GM10847 (cell line): ENCODE results near the gene GAP43.

Experiments used
- POLR2A ChIP-seq: IDR thresholded peaks from 2 replicates; pipeline ENCODE4 v1.6.1; 2011; ENCODE audit not compliant: insufficient read length; ENCODE audit errors: extremely low read depth

Gene GAP43, protein sequence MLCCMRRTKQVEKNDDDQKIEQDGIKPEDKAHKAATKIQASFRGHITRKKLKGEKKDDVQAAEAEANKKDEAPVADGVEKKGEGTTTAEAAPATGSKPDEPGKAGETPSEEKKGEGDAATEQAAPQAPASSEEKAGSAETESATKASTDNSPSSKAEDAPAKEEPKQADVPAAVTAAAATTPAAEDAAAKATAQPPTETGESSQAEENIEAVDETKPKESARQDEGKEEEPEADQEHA

DNA sequence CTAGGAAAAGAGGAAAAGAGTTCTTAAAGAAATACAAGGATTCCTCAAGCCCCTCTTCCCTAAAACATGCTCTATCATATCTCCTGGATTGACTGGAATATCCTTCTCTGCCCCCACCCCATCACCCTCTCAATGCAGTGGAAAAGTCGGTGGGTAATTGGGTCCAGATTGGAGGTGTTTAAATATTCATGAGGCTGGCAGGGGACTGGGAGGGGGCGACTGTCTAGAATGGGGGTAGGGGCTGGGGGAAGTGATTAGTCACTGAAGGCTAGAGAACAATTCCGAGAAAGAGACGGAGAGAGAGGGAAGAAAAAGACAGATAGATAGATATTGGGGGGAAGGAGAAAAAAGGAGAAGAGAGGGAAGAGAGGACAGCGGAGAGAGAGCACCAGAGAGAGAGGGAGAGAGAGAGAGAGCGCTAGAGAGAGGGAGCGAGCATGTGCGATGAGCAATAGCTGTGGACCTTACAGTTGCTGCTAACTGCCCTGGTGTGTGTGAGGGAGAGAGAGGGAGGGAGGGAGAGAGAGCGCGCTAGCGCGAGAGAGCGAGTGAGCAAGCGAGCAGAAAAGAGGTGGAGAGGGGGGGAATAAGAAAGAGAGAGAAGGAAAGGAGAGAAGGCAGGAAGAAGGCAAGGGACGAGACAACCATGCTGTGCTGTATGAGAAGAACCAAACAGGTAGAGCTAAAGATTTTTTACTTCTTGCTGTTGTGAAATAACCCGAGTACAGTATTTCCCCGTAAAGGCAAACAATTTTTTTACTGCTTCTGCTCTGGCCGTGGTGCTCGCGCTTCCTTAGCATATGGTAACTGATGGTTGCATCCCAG is at the start of gene GAP43:
Gene GAP43, plus strand, starts transcription at position 467 of the 825 bp plus-strand sequence. Its CDS starts 180 bp downstream, at position 647.
- TF ChIP-seq POLR2A = no peak

DNA sequence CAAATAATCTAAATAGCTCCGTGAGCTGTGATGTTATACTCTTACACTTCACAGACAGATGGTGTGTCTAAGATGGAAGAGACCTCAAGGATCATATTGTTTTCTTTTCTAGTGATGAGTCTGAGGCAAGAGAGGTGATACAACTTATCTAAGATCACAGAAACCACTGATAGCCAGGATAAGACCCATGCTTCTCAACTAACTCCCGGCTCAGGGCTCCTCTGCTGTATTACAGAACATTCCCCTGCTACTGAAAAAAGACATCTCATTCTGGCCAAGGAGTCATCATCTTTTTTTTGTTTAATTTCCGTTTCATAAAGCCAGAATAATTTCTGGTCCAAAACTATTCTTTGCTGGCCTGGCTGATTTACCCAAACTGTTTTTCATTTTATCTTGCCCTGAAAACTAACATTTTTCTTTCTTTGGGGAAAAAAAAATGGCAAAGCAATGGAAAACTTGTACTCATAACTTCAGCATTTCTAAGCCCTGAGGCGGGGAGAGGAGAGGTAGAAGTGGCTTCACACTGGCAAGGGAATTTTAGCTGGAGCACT is 46.9 kb upstream of the GAP43 start:
- no peak for TF ChIP-seq POLR2A

- TF ChIP-seq POLR2A = no peak
These were observed 46.3 kb upstream of the GAP43 start for GRCh38 chr3:115577000-115577399.

DNA sequence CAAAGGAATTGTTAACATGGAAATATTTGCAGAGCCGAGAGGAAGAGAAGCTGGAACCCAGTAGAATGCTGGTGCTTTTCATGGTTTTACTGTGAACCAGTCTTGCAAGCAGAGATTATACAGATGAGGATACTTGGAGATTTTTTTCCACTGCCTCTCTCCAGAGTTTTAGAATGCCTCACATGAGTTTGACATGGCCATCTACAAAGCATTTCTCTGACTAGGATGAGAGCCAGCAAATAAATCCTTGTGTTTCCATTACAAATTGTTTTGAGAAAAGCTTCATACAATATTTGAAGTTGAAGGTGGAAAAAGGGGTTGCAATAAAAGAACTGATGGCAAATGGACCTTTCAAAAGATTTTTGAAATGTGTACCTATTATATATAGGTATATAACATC is 45.0 kb upstream of the GAP43 start:
- TF ChIP-seq POLR2A = no peak

DNA sequence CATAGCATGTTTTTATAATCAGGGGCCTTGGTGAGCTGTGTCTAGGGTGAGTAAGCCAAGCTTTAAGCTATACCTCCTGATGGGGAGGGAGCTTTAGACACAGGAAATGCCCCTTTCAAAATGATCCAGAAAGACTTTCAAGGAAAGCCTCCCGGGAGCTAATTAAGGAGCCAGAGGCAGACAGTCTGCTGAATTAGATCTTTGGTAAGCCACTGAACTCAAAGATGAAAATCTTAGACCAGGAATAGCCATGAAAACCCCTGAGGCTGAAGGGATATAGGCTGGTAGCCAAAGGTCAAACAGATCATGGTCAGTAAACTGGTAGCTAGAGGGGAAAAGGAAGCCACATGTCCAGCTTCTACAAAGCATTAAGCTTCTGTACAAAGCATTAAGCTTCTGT is 42.7 kb upstream of the GAP43 start:
- TF ChIP-seq POLR2A = no peak

DNA sequence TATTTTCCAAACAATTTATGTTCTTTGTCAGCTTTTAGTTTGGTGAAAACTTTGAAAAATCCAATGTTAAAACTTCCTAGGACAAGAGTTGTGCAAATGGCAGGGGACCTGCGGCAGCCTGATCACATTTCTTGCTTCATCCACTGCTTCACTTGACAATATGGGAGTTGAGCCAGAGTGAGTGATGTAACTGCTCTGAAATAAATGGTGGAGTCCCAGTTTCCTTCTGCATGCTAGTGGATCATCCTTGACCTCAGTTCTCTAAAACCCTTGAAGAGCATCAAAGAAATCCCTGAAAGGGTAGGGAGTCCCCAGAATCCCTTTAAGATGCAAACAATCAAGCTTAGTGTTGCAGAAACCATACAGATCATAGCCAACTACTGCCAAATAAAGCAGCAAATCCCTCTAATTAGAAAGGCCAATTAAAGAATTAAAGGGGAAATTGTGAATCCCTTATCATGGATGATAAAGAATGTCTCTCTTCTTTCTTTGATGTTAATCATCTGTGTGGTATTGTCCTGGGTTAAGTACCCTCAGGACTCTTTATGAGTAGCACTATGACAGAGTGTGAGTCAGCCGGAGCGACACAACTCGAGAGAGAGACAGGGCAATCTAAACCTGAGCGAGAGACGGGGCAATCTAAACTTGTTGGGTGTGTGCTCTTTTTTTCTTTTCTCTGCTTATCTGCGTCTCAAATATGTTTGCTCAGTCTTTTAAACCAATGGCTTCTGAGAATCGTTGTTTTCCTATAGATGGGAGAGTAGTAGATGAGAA is 41.8 kb upstream of the GAP43 start:
- TF ChIP-seq POLR2A = no peak

GRCh38 chr3:115588201-115589115 is 34.9 kb upstream of the GAP43 start:
- TF ChIP-seq POLR2A = no peak

DNA sequence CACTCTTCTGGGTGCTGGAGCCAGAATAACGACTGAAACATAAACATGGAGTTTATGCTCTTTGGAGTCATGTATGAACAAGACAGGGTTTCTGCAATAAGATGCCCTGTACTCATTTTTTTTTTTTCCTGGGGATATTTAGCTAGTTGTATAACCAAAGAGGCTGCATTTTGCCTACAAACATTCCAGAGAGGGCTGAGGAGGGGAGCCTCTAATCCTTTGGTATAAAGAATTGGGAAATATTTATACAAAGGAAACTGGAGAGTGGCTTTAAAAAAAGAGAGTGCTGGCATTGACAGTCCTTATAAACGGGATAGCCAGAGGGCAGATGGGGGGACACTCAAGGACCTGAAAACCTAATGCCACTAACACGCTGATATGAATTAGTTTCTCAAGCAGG is 32.4 kb upstream of the GAP43 start:
- no peak for TF ChIP-seq POLR2A

GRCh38 chr3:115595611-115596275 is 27.6 kb upstream of the GAP43 start:
- TF ChIP-seq POLR2A = no peak

DNA sequence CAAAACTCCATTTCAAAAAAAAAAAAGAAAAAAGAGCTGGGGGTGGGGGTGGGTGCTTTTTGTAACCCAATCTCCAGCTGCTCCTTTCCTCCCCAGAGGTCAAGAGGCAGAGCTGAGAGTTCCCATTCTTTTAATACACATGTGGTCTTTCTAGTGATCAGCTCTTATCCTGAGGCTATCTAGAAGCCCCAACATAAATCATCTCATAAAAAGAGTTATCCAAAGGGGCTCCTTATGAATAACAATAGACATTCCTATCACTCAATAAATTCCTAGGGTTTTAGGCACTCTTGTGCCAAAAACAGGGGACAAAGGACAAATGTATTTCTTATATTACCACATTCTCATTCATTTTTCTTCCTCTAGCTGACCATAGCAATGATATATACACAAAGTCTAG is 25.1 kb upstream of the GAP43 start:
- TF ChIP-seq POLR2A = no peak

DNA sequence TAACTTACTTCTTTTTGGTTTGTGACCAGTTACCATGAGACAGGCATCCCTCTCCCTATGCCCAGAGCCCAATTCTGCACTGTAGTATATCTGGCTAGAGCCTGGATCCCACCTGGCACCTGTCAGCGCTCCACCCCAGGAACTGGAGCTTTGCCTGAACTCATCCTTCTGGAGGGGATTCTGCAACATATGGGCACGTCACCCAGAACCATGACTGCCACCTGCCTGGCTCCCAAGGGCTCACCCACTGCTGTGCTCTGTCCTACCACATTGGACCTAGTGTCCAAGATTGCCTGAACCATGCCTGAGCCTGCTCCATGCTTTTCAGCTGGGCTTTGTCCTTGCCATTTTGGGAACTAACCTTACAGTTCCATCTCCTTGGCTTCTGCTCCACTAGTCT is 21.1 kb upstream of the GAP43 start:
- TF ChIP-seq POLR2A = no peak

GRCh38 chr3:115611630-115612029 is 11.7 kb upstream of the GAP43 start:
- no peak for TF ChIP-seq POLR2A

- TF ChIP-seq POLR2A = no peak
These were observed 8.1 kb upstream of the GAP43 start for GRCh38 chr3:115615001-115615814.
